Astrocyte (in vitro differentiated cells and primary cell): ENCODE results near the gene LIN7A. TPM values are rescaled to one million over a fixed set of nuclear protein-coding genes. Genes with fewer than 3 reads are reported as not detected.
A peak's percentile ranks its signal among the peaks of the same experiment; 100 is the strongest.

Experiments used
- DNase-seq: peaks from one replicate; pipeline ENCODE4 v3.0.0-alpha.2; 2010; ENCODE audit warnings: low read depth
- FAIRE-seq: peaks from 2 replicates; lab custom pipeline; 2011; peaks lifted over from hg19 to GRCh38; lab: Jason Lieb, UNC
- H2AFZ ChIP-seq: 2 replicates; pipeline ENCODE4 v1.6.0; 2012; ENCODE audit warnings: low read depth, low read length, inconsistent platforms
- H3K27ac ChIP-seq: 2 replicates; pipeline ENCODE4 v1.5.1; 2011; ENCODE audit warnings: low read depth, low read length, inconsistent platforms
- H3K27me3 ChIP-seq: 2 replicates; pipeline ENCODE4 v1.6.0; 2011; ENCODE audit warnings: low read length, inconsistent platforms; ENCODE audit not compliant: insufficient read depth
- H3K36me3 ChIP-seq: 2 replicates; pipeline ENCODE4 v1.5.1; 2011; ENCODE audit warnings: low read length, inconsistent platforms; ENCODE audit not compliant: insufficient read depth
- H3K4me1 ChIP-seq: 2 replicates; pipeline ENCODE4 v1.5.1; 2011; ENCODE audit warnings: low read length, inconsistent platforms; ENCODE audit not compliant: insufficient read depth
- H3K4me2 ChIP-seq: 2 replicates; pipeline ENCODE4 v1.6.0; 2012; ENCODE audit warnings: low read length, inconsistent platforms
- H3K4me3 ChIP-seq: 2 replicates; pipeline ENCODE4 v1.5.1; 2011; ENCODE audit warnings: low read depth, mild to moderate bottlenecking, low read length, inconsistent platforms; ENCODE audit not compliant: insufficient read depth
- H3K79me2 ChIP-seq: 2 replicates; pipeline ENCODE4 v1.6.0; 2012; ENCODE audit warnings: mild to moderate bottlenecking, low read length, inconsistent platforms; ENCODE audit not compliant: insufficient read depth
- H3K9ac ChIP-seq: 2 replicates; pipeline ENCODE4 v1.6.0; 2012; ENCODE audit warnings: mild to moderate bottlenecking, low read length, inconsistent platforms
- H3K9me3 ChIP-seq: 2 replicates; pipeline ENCODE4 v1.5.1; 2012; ENCODE audit warnings: low read depth, mild to moderate bottlenecking, low read length, inconsistent platforms; ENCODE audit not compliant: insufficient read depth
- H4K20me1 ChIP-seq: 2 replicates; pipeline ENCODE4 v1.6.0; 2012; ENCODE audit warnings: low read length, inconsistent platforms; ENCODE audit not compliant: insufficient read depth
- H3K27ac Mint-ChIP-seq: one replicate; pipeline ENCODE4 v1.8.0; 2021; ENCODE audit warnings: mild to moderate bottlenecking, mixed read lengths; ENCODE audit not compliant: unreplicated experiment
- H3K27me3 Mint-ChIP-seq: one replicate; pipeline ENCODE4 v1.8.0; 2021; ENCODE audit warnings: low read depth, mixed read lengths; ENCODE audit not compliant: unreplicated experiment
- H3K36me3 Mint-ChIP-seq: one replicate; pipeline ENCODE4 v1.8.0; 2021; ENCODE audit warnings: low read depth, mixed read lengths; ENCODE audit not compliant: unreplicated experiment
- H3K4me1 Mint-ChIP-seq: one replicate; pipeline ENCODE4 v1.8.0; 2021; ENCODE audit warnings: low read depth, mixed read lengths; ENCODE audit not compliant: unreplicated experiment
- H3K4me3 Mint-ChIP-seq: one replicate; pipeline ENCODE4 v1.8.0; 2021; ENCODE audit warnings: mild to moderate bottlenecking, moderate library complexity, mixed read lengths; ENCODE audit not compliant: unreplicated experiment
- H3K9me3 Mint-ChIP-seq: one replicate; pipeline ENCODE4 v1.8.0; 2021; ENCODE audit warnings: mild to moderate bottlenecking, mixed read lengths; ENCODE audit not compliant: unreplicated experiment
- EZH2 ChIP-seq: IDR thresholded peaks from 2 replicates; pipeline ENCODE4 v1.6.1; 2012; ENCODE audit warnings: mild to moderate bottlenecking, low read length, inconsistent platforms; ENCODE audit not compliant: insufficient read depth
- total RNA-seq: library from RNA; stranded (reverse); gene quantifications from 2 replicates; pipeline ENCODE4 v1.2.1, GENCODE V29; 2021
- TF ChIP-seq, protein P1 (sequence below): IDR thresholded peaks from 2 replicates; pipeline ENCODE4 v1.5.1; 2011; ENCODE audit warnings: low read depth, mild to moderate bottlenecking, inconsistent platforms, low read length, moderate library complexity; ENCODE audit not compliant: insufficient read depth

Gene LIN7A
- total RNA-seq, 1 donor from 2014 or later = 1.6 TPM

DNA sequence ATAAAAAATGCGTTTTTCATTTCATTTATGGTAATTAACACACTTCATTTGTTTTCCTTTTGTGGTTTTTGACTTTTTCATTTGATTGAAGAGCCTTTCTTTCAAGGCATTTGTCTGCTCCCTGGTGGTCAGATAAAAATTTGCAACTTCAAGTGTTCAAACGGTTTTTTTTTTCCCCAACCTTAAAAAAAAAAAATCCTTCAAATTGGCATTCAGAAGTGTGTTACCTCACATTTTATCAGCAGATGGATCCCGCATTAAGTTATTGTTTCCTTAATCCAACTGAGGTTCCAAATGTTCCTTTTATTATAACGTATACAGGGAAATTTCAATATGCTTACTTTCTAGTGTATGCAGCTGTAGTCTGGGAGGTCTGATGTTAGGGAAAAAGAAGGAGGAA, 173.9 kb downstream of the LIN7A start:
- H4K20me1 ChIP-seq = no peaks in the 10 kb centered on the region
- no peaks in the 10 kb centered on the region for H3K9me3 Mint-ChIP-seq
- no peak overlapping the region for H3K9ac ChIP-seq
- no peaks in the 10 kb centered on the region for H3K9me3 ChIP-seq
- H3K27me3 Mint-ChIP-seq = no peaks in the 10 kb centered on the region
- no peaks in the 10 kb centered on the region for H3K4me1 Mint-ChIP-seq
- H3K79me2 ChIP-seq = no peaks in the 10 kb centered on the region
- no peak overlapping the region for H2AFZ ChIP-seq
- H3K36me3 ChIP-seq = no peaks in the 10 kb centered on the region
- no peaks in the 10 kb centered on the region for H3K27me3 ChIP-seq
- no peak overlapping the region for H3K4me2 ChIP-seq
- no peaks in the 10 kb centered on the region for H3K36me3 Mint-ChIP-seq
- H3K27ac Mint-ChIP-seq = no peak overlapping the region
- H3K4me3 Mint-ChIP-seq = no peak overlapping the region
- FAIRE-seq (peak; percentile 91), DNase-seq (peak; percentile 41)
- no peak overlapping the region for H3K4me3 ChIP-seq
- TF ChIP-seq EZH2 = no peak
- TF ChIP-seq, protein P1, sequence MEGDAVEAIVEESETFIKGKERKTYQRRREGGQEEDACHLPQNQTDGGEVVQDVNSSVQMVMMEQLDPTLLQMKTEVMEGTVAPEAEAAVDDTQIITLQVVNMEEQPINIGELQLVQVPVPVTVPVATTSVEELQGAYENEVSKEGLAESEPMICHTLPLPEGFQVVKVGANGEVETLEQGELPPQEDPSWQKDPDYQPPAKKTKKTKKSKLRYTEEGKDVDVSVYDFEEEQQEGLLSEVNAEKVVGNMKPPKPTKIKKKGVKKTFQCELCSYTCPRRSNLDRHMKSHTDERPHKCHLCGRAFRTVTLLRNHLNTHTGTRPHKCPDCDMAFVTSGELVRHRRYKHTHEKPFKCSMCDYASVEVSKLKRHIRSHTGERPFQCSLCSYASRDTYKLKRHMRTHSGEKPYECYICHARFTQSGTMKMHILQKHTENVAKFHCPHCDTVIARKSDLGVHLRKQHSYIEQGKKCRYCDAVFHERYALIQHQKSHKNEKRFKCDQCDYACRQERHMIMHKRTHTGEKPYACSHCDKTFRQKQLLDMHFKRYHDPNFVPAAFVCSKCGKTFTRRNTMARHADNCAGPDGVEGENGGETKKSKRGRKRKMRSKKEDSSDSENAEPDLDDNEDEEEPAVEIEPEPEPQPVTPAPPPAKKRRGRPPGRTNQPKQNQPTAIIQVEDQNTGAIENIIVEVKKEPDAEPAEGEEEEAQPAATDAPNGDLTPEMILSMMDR = peak; percentile 67
- H3K27ac ChIP-seq = no peak overlapping the region
- H3K4me1 ChIP-seq = no peaks in the 10 kb centered on the region

DNA sequence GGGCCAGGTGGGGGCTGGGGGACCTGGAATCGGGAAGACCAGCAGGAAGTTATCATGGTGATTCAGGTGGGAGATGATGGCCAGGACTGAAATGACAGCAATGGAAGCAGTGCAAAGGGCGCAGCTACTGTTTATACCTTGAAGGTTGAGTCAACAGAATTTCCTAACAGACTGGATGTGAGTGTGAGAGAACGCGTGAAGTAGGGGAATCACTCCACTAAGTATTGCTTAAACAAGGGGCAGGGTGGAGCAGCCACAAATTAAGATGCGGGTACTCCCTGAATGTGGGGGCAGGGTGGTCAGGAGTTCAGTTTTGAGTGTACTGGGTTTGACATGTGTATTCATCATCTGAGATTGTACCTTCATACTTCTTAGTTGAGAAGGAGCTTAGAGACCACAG, 175.9 kb downstream of the LIN7A start:
- no peak overlapping the region for H2AFZ ChIP-seq
- H3K79me2 ChIP-seq = no peaks in the 10 kb centered on the region
- DNase-seq (no peak), FAIRE-seq (no peak)
- H3K36me3 Mint-ChIP-seq = no peaks in the 10 kb centered on the region
- no peak overlapping the region for H3K9ac ChIP-seq
- H3K4me3 Mint-ChIP-seq = no peak overlapping the region
- no peaks in the 10 kb centered on the region for H4K20me1 ChIP-seq
- H3K9me3 Mint-ChIP-seq = no peaks in the 10 kb centered on the region
- no peak overlapping the region for H3K4me3 ChIP-seq
- H3K4me2 ChIP-seq = no peak overlapping the region
- H3K27me3 Mint-ChIP-seq = no peaks in the 10 kb centered on the region
- TF ChIP-seq, protein P1 = no peak
- no peaks in the 10 kb centered on the region for H3K36me3 ChIP-seq
- no peaks in the 10 kb centered on the region for H3K4me1 ChIP-seq
- no peaks in the 10 kb centered on the region for H3K9me3 ChIP-seq
- no peak overlapping the region for H3K27ac ChIP-seq
- no peaks in the 10 kb centered on the region for H3K27me3 ChIP-seq
- H3K4me1 Mint-ChIP-seq = peaks cover 6% of the 10 kb centered on the region
- no peak overlapping the region for H3K27ac Mint-ChIP-seq

DNA sequence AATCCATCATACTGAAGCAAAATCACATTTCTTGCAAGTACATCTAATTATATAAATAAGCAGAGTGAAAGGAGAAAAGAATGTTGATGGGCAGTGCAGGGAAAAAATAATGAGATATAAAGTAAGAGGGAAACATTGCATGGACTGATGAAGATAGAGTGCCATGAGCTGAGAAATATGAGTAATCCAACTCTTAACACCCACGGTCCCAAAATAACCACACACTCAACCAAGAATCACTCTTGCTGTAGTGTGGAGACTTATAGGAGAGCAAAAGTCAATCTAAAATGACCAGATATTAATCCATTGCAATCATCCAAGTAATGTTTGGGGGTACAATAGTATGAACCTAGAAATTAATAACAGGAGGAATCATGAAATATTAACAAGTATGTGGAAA, 180.9 kb downstream of the LIN7A start:
- Histone ChIP-seq H3K79me2 (no peaks in the 10 kb centered on the region), H3K4me2 (no peak overlapping the region), H3K36me3 (no peaks in the 10 kb centered on the region), H3K4me1 (no peaks in the 10 kb centered on the region), H4K20me1 (no peaks in the 10 kb centered on the region), H3K4me3 (no peak overlapping the region), H3K9ac (no peak overlapping the region), H3K27ac (no peak overlapping the region), H3K9me3 (no peaks in the 10 kb centered on the region), H3K27me3 (no peaks in the 10 kb centered on the region), H2AFZ (no peak overlapping the region)
- TF ChIP-seq EZH2 = no peak
- TF ChIP-seq, protein P1 = no peak
- no peak overlapping the region for H3K27ac Mint-ChIP-seq
- no peaks in the 10 kb centered on the region for H3K9me3 Mint-ChIP-seq
- H3K27me3 Mint-ChIP-seq = no peaks in the 10 kb centered on the region
- peak; percentile 69 for DNase-seq
- H3K4me1 Mint-ChIP-seq = peaks cover 11% of the 10 kb centered on the region
- H3K36me3 Mint-ChIP-seq = no peaks in the 10 kb centered on the region
- H3K4me3 Mint-ChIP-seq = no peak overlapping the region
- FAIRE-seq = no peak
